A549 (cell line): ENCODE measurements around the gene SH3RF3. TPM values are rescaled to one million over a fixed set of nuclear protein-coding genes. Genes with fewer than 3 reads are reported as not detected.

Source experiments
- ATAC-seq, 2 experiments: fragments of 200-7000 bp in 1 of 2; fragments of >200 bp in 1 of 2; cut with Nextera tagmentation in 1 of 2; cut with Tn5 transposase in 1 of 2; 3 replicates each; pipeline versions ENCODE4 v1.8.0 to v1.9.1; 2018 to 2020; ENCODE audit warnings: mild to moderate bottlenecking in 1 of 2, moderate library complexity in 1 of 2
- CTCF ChIA-PET: fragments of 300-600 bp; sonication (Branson Sonifier 250); formaldehyde crosslinking; extraction: SDS; loops from one replicate; lab custom pipeline; 2021; ENCODE audit warnings: antibody characterized with exemption, inconsistent platforms; lab: Yijun Ruan, JAX
- POLR2A ChIA-PET: fragments of 350-600 bp; formaldehyde crosslinking; extraction: SDS; loops from one replicate; lab custom pipeline; 2021; ENCODE audit warnings: antibody characterized with exemption, inconsistent platforms; lab: Yijun Ruan, JAX
- DNase-seq, 2 experiments: peaks; one replicate each; pipeline versions ENCODE4 v3.0.0 to v3.0.0-alpha.2; 2011 to 2016; ENCODE audit warnings: low read depth in 1 of 2, low spot score in 1 of 2
- FAIRE-seq: peaks from 2 replicates; lab custom pipeline; 2011; peaks lifted over from hg19 to GRCh38; lab: Jason Lieb, UNC
- H3K27ac ChIP-seq, 2 experiments: fragments of >200 bp; sonication (Bioruptor Twin); formaldehyde crosslinking; 3 replicates each; pipeline ENCODE4 v1.5.1; 2016 to 2017
- H3K4me1 ChIP-seq: fragments of >200 bp; sonication (Bioruptor Twin); formaldehyde crosslinking; 3 replicates; pipeline ENCODE4 v1.6.1; 2016
- H3K4me2 ChIP-seq: fragments of >200 bp; sonication (Bioruptor Twin); formaldehyde crosslinking; 3 replicates; pipeline ENCODE4 v1.6.1; 2016
- H3K4me3 ChIP-seq: fragments of >200 bp; sonication (Bioruptor Twin); formaldehyde crosslinking; 3 replicates; pipeline ENCODE4 v1.5.1; 2016
- H3K9me3 ChIP-seq: fragments of >200 bp; sonication (Bioruptor Twin); formaldehyde crosslinking; 3 replicates; pipeline ENCODE4 v1.6.1; 2016
- CBX2 ChIP-seq: fragments of 200-600 bp; sonication (generic); IDR thresholded peaks from 2 replicates; pipeline ENCODE4 v1.6.1; 2016; ENCODE audit warnings: low read depth, mild to moderate bottlenecking, borderline replicate concordance
- CEBPB ChIP-seq, 2 experiments: fragments of >200 bp in 1 of 2; sonication (Bioruptor Twin) in 1 of 2; formaldehyde crosslinking in 1 of 2; IDR thresholded peaks; 2 replicates each; pipeline ENCODE4 v1.6.1; 2012 to 2016
- FOSL2 ChIP-seq, 2 experiments: fragments of 450-650 bp in 1 of 2; fragments of >200 bp in 1 of 2; sonication (Bioruptor Twin) in 1 of 2; formaldehyde crosslinking; IDR thresholded peaks; 2 replicates each; pipeline versions ENCODE4 v1.5.0 to v1.6.1; 2016 to 2020; ENCODE audit warnings: mild to moderate bottlenecking in 1 of 2, moderate library complexity in 1 of 2
- FOXS1 ChIP-seq: fragments of 250-450 bp; sonication (Bioruptor Pico); IDR thresholded peaks from 2 replicates; pipeline ENCODE4 v1.5.0; 2020; ENCODE audit warnings: mild to moderate bottlenecking, moderate library complexity
- HOXB13 ChIP-seq: fragments of 250-450 bp; sonication (Bioruptor Pico); IDR thresholded peaks from 2 replicates; pipeline ENCODE4 v1.5.0; 2020; ENCODE audit warnings: low read depth, mild to moderate bottlenecking, moderate library complexity
- JUN ChIP-seq, 2 experiments: fragments of >200 bp; sonication (Bioruptor Twin); formaldehyde crosslinking; IDR thresholded peaks; 2 replicates in 1 of 2; 3 replicates in 1 of 2; pipeline ENCODE4 v1.6.1; 2016 to 2017
- MAFK ChIP-seq: fragments of 450-650 bp; IDR thresholded peaks from 2 replicates; pipeline ENCODE4 v1.6.1; 2014; ENCODE audit not compliant: partially characterized antibody
- MAX ChIP-seq: IDR thresholded peaks from 2 replicates; pipeline ENCODE4 v1.6.1; 2012
- MAZ ChIP-seq: fragments of 150-350 bp; IDR thresholded peaks from 2 replicates; pipeline ENCODE4 v1.6.1; 2014; ENCODE audit warnings: antibody characterized with exemption, low read depth, low read length, borderline replicate concordance
- POLR2AphosphoS2 ChIP-seq: conservative IDR thresholded peaks from 2 replicates; pipeline ENCODE4 v1.6.1; 2012; ENCODE audit warnings: low read length, improper control_type of control experiment, inconsistent platforms
- RARB ChIP-seq: fragments of 250-450 bp; sonication (Bioruptor Pico); IDR thresholded peaks from 2 replicates; pipeline ENCODE4 v1.8.0; 2021; ENCODE audit warnings: mild to moderate bottlenecking, moderate library complexity
- REST ChIP-seq: fragments of 200-600 bp; sonication (generic); IDR thresholded peaks from 2 replicates; pipeline ENCODE4 v1.6.1; 2016; ENCODE audit warnings: antibody characterized with exemption, mild to moderate bottlenecking, moderate library complexity
- TP53 ChIP-seq: fragments of 250-450 bp; sonication (Bioruptor Pico); IDR thresholded peaks from 2 replicates; pipeline ENCODE4 v1.5.0; 2021; ENCODE audit warnings: mild to moderate bottlenecking, moderate library complexity
- ZNF302 ChIP-seq: fragments of 250-450 bp; sonication (Bioruptor Pico); IDR thresholded peaks from 2 replicates; pipeline ENCODE4 v1.9.0; 2021; ENCODE audit warnings: inconsistent platforms, mild to moderate bottlenecking, moderate library complexity
- WGBS: methylation state at CpG from one replicate; pipeline ENCODE4 v1.1.6; 2017; ENCODE audit errors: missing lambda C conversion rate; 5-methylcytosine and 5-hydroxymethylcytosine counted together
- polyA plus RNA-seq, 4 experiments: library from polyadenylated mRNA; depleted of rRNA in 3 of 4; stranded (reverse); fragments of >200 nt; fragmentation: RNase III in 1 of 4; extraction: RNeasy Plus Mini Kit Qiagen cat#74134 plus additional on column Dnase treatment in 1 of 4; gene quantifications; 2 replicates in 3 of 4; 3 replicates in 1 of 4; pipeline ENCODE4 v1.2.3, GENCODE V29; 2011 to 2017
- TF ChIP-seq, protein P1 (sequence below): fragments of >200 bp; sonication (Bioruptor Twin); formaldehyde crosslinking; IDR thresholded peaks from 3 replicates; pipeline ENCODE4 v1.6.1; 2016

SH3RF3 gene
- polyA plus RNA-seq, 2 of the 4 experiments (the other 2 are of a cell fraction), result 0.04 to 0.21 TPM

DNA sequence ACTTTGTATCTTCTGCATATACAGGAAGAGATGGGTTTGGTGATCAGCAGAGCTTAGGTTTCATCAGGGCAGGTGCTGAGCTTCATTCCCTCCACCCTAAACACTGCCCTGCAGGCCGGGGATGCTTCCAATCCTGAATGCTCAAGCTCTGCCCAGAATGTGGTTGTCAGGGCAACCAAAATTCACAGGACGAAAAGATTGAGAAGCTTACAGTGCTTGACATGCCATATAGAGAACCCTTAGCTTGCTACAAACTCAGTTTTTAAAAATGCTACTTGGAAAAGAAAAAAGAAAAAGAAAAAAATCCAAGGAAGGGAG is 65.6 kb downstream of the SH3RF3 start:
- no peak for TF ChIP-seq MAX
- no peak for TF ChIP-seq MAFK
- TF ChIP-seq POLR2AphosphoS2, result no peak
- TF ChIP-seq CEBPB (IDR thresholded peaks at IDR 0.05), result no peak
- TF ChIP-seq JUN (IDR thresholded peaks at IDR 0.05), result no peak
- CTCF ChIA-PET, result interaction anchor here (0.9 to 1.5 kb wide), 2 partner anchors 86 to 340 kb away, joined by 3 to 4 read pairs; no protein-coding TSS in a partner anchor
- POLR2A ChIA-PET, result no interaction called here
- DNase-seq, result no peak
- H3K4me3 ChIP-seq, result no peak overlapping the region
- no peak overlapping the region for H3K4me2 ChIP-seq
- H3K27ac ChIP-seq, result no peak overlapping the region
- no peak for FAIRE-seq
- WGBS, result 27% methylated on average over 2 of the region's 2 CpGs
- no peaks in the 10 kb centered on the region for H3K9me3 ChIP-seq
- ATAC-seq, result no peak
- H3K4me1 ChIP-seq, result no peaks in the 10 kb centered on the region

DNA sequence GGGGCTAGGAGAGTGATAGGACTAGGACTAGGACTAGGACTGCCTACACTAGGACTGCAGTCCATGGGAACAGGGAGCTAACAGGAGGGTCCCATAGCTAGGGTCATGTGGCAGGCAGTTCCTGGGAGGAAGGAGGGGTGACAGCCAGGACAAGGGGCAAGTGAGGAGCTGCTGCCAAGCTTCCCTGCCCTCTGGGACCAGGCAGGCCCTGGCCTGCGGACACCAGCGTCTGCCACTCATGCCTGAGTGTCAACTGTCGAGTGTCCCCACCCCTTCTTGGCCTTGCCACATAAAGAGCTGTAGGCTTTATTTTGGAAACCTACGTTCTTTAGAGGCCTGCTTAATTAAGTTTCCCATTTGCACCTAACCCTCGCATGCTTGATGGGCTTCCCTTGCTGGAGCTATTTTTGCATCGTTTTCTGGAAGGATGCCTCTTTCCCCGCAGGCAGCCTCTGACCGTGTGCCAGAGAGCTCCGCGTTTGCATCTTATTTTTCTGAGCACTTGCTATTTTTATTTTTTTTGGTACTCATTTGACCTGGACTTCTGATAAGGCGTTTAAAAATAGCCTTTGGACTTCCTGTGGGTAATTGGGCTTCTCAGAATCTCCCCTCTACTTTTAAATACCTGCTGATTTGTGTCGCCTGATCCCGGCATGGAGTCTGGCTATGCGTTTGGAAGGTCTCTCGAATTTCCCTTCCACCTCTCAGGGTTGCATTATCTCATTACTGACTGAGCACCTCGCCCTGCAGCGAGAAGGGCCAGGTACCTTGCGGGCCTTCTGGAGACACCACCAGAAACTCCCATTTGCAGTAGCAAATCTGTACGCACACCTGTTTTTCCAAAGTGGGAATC is 66.4 kb downstream of the SH3RF3 start:
- Histone ChIP-seq H3K4me2 (no peak overlapping the region), H3K4me1 (no peaks in the 10 kb centered on the region), H3K4me3 (no peak overlapping the region), H3K9me3 (no peaks in the 10 kb centered on the region), H3K27ac (no peak overlapping the region)
- no peak for TF ChIP-seq MAZ
- TF ChIP-seq POLR2AphosphoS2, result no peak
- TF ChIP-seq FOSL2 (IDR thresholded peaks at IDR 0.05), result no peak
- no peak for TF ChIP-seq FOSL2 (CRISPR knock-in tag; IDR thresholded peaks at IDR 0.05)
- TF ChIP-seq JUN (IDR thresholded peaks at IDR 0.05), result no peak
- no peak for TF ChIP-seq RARB (CRISPR knock-in tag)
- no peak for TF ChIP-seq ZNF302
- no peak for TF ChIP-seq HOXB13 (CRISPR knock-in tag)
- no peak for DNase-seq
- ChIA-PET CTCF (interaction anchor here (1.5 kb wide), 1 partner anchor 86 kb away, joined by 4 read pairs; no protein-coding TSS in a partner anchor), POLR2A (no interaction called here)
- no peak for ATAC-seq
- 67% methylated on average over 19 of the region's 19 CpGs for WGBS
- FAIRE-seq, result no peak

DNA sequence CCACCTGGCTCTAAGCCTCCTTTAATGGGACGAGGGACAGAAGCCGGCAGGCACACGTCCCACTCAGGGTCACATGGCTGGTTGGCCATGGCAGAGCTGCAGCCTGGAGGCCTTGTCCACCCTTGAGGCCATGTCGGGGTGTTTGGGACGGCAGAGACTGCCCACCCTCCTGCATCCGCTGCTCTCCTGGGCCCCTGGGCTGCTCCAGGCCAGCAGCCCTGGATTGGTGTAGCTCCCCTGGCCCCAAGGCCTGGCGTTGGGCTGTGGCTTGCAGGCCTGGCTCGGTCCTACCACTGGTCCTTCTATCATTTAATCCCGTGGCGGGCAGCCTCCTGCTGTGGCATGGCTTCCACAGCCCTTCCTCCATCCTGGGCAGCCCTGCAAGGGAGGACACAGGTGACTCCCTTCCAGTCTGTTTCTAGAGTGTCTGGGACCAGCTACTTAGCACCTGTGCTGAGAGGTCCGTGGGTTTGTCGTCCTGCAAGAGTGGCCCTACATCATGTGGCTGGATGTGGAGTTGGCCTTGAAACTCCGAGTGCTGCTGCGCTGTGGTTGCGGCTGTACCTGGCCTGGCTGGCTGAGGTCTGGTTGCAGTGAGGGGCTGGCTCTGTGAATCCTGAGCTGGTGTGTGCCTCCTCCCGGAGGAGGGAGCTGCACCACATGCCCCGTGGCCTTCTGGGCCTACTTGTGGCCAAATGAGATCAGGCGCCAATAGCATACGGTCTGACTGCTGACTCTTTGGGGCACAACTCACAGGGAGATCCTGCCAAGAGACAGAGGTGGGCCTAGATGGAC is 67.3 kb downstream of the SH3RF3 start:
- H3K4me3 ChIP-seq, result no peak overlapping the region
- 79% methylated on average over 11 of the region's 19 CpGs for WGBS
- ChIA-PET CTCF (interaction anchor here (0.7 to 1.5 kb wide), 2 partner anchors 85 to 314 kb away, joined by 3 to 4 read pairs; no protein-coding TSS in a partner anchor), POLR2A (no interaction called here)
- ATAC-seq (no peak), FAIRE-seq (no peak), DNase-seq (no peak)
- no peaks in the 10 kb centered on the region for H3K9me3 ChIP-seq
- no peaks in the 10 kb centered on the region for H3K4me1 ChIP-seq
- H3K27ac ChIP-seq, result no peak overlapping the region
- no peak overlapping the region for H3K4me2 ChIP-seq
- TF ChIP-seq FOXS1 (CRISPR knock-in tag) (no peak), CBX2 (no peak), RARB (CRISPR knock-in tag) (no peak), TP53 (CRISPR knock-in tag) (no peak), REST (no peak)
- TF ChIP-seq, protein P1, sequence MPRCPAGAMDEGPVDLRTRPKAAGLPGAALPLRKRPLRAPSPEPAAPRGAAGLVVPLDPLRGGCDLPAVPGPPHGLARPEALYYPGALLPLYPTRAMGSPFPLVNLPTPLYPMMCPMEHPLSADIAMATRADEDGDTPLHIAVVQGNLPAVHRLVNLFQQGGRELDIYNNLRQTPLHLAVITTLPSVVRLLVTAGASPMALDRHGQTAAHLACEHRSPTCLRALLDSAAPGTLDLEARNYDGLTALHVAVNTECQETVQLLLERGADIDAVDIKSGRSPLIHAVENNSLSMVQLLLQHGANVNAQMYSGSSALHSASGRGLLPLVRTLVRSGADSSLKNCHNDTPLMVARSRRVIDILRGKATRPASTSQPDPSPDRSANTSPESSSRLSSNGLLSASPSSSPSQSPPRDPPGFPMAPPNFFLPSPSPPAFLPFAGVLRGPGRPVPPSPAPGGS, result no peak
